ENCODE results near the gene STK11. TPM values are rescaled to one million over a fixed set of nuclear protein-coding genes. Genes with fewer than 3 reads are reported as not detected.

The STK11 gene
- total RNA-seq, 4 donors from 2014 or later, result 74.0 to 106 (median 78.4) TPM

DNA sequence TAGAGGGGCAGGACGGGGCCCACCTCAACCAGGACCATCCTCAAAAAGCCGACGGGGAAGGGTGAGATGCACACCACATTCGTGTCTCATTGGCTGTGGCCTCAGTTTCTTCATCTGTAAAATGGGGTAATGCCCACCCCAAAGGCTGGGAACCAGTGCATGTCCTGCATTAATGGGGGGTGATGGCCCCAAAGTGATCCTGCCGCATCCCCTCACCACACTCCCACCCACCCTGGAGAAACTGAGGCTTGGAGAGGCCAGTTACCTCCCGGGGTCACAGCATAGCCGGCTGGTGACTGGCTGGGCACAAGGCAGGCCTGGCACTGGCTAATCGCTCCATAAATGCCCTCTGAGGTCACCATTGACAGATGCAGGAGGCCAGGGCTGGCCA is 42.2 kb downstream of the STK11 start:
- TF ChIP-seq, protein P1, sequence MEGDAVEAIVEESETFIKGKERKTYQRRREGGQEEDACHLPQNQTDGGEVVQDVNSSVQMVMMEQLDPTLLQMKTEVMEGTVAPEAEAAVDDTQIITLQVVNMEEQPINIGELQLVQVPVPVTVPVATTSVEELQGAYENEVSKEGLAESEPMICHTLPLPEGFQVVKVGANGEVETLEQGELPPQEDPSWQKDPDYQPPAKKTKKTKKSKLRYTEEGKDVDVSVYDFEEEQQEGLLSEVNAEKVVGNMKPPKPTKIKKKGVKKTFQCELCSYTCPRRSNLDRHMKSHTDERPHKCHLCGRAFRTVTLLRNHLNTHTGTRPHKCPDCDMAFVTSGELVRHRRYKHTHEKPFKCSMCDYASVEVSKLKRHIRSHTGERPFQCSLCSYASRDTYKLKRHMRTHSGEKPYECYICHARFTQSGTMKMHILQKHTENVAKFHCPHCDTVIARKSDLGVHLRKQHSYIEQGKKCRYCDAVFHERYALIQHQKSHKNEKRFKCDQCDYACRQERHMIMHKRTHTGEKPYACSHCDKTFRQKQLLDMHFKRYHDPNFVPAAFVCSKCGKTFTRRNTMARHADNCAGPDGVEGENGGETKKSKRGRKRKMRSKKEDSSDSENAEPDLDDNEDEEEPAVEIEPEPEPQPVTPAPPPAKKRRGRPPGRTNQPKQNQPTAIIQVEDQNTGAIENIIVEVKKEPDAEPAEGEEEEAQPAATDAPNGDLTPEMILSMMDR (IDR thresholded peaks at IDR 0.05), result no peak
- TF ChIP-seq POLR2A (IDR thresholded peaks at IDR 0.05), result no peak
- DNase-seq (ENCODE audit: low spot score in 2 of 2), result no peak
- intact Hi-C loops (cut with DNase I; ENCODE audit: low total_unique reads), result no loop called here
- no peak overlapping the region for H3K4me3 ChIP-seq (ENCODE audit: low read depth, poor library complexity, severe bottlenecking)
- 76 to 88% methylated on average over 6 to 7 of the region's 8 CpGs for WGBS, 2 donors

DNA sequence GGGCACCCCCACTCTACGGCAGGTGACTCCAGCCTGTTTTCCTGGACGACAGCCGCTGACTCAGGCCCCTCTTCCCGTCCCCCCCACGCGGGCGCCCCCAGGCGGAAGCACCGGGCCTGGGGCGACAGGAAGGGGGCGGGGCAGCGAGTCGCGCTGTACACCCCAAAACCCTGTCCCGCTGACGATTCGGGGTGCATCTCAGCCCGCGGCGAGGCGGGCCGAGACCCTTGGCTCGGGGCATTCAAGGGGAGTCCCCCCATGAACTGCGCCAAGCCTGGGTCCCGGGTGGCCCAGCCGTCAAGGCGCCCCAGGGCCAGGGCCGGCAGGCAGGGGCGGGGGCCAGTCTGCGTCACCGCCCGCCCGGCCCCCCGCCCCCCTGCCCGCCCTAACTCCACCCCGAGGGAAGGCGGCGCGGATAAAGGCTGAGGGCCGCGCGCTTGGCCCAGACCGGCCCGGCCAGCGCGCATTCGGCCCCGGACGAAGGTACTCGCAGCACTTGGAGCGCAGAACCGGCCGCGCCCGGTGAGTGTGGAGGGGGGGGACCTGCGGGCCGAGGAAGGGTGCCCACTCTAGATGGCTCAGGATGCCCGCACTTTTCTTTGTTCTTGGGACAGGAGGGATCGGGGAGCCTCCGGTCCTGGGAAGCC is 42.7 kb downstream of the STK11 start, which contains the start of gene MIDN:
TSS of gene MIDN (plus strand) at position 445 of the 647 bp plus-strand sequence. CDS start 1,714 bp downstream, outside the sequence.
- DNase-seq (ENCODE audit: low spot score in 2 of 2), result peak; percentile 67 to 94
- WGBS, 2 donors, result 1 to 5% methylated on average over 18 to 23 of the region's 60 CpGs
- H3K4me3 ChIP-seq (ENCODE audit: low read depth, poor library complexity, severe bottlenecking), result peak within 1 kb of the TSS; percentile 39
- TF ChIP-seq, protein P1 (IDR thresholded peaks at IDR 0.05), result no peak
- TF ChIP-seq POLR2A (IDR thresholded peaks at IDR 0.05), result no peak
- intact Hi-C loops (cut with DNase I; ENCODE audit: low total_unique reads), result no loop called here

DNA sequence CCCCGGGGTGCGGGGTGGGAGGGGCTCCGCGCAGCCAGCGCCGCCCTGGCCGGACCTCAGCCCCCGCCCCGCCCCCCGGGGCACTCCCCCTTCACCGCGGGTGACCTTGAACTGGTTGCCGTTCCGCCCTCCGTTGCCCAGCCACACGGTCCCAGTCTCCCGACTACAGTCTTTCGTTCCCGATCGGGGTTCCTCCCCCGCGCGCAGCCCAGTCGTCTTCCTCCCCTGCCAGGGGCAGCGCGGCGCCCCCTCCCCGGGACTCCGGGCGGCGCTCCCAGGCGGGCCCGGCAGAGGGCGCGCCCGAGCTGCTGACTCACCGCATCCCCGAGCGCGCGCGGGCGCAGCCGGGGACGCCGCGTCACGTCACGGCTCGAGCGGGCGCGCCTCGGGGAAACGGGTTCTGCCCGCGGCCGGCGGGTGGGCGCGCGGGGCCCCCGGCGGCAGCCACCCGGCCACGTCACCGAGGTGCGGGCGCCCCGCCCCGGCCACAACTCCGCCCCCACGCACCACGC is 43.3 kb downstream of the STK11 start:
- TF ChIP-seq POLR2A (IDR thresholded peaks at IDR 0.05), result no peak
- intact Hi-C loops (cut with DNase I; ENCODE audit: low total_unique reads), result no loop called here
- H3K4me3 ChIP-seq (ENCODE audit: low read depth, poor library complexity, severe bottlenecking), result peak overlapping the region; percentile 39
- DNase-seq (ENCODE audit: low spot score in 2 of 2), result peak in 1 of 2 donors; percentile 96
- 1% methylated on average over 29 of the region's 74 CpGs; no CpG with 5 or more reads in 1 of the 2 donors for WGBS, 2 donors

DNA sequence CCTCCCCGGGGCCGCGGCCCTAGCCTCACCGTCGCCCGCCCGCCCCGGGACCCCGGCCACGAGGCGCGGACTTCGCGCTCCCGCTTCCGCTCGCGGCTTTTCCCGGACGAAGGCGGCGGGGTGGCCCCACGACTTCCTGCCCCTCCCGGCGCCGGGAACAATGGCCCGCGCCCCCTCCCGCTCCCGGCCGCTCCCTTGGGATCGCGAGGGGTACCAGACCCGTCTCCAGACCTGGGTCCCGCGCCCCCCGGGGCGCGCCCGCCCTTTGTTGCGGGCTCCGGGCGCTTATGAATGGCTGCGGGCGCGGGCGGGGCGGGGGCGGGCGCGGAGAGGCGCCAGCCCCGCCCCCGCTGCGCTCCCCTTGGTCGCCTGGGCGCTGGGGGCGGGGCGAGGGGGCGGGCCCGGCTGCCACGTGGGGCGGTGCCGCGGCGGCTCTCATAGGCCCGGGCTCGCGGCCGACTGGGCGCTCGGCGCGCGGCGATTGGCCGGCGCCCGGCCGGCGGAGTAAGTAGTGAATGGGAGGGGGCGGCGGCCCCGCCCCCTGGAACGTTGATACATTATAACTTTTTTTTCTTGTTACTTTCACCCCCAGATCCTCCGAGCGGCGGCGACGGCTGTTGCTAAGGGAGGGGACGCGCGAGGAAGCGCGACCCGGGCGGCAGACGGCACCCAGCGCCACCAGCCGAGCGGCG is 43.9 kb downstream of the STK11 start:
- intact Hi-C loops (cut with DNase I; ENCODE audit: low total_unique reads), result no loop called here
- peak; percentile 93 to 98 for DNase-seq (ENCODE audit: low spot score in 2 of 2)
- peak in 1 of 2 donors; percentile 89 for TF ChIP-seq POLR2A (IDR thresholded peaks at IDR 0.05)
- TF ChIP-seq, protein P1 (IDR thresholded peaks at IDR 0.05), result no peak
- WGBS, 2 donors, result 0 to 1% methylated on average over 34 to 49 of the region's 102 CpGs
- H3K4me3 ChIP-seq (ENCODE audit: low read depth, poor library complexity, severe bottlenecking), result peak overlapping the region; percentile 75

DNA sequence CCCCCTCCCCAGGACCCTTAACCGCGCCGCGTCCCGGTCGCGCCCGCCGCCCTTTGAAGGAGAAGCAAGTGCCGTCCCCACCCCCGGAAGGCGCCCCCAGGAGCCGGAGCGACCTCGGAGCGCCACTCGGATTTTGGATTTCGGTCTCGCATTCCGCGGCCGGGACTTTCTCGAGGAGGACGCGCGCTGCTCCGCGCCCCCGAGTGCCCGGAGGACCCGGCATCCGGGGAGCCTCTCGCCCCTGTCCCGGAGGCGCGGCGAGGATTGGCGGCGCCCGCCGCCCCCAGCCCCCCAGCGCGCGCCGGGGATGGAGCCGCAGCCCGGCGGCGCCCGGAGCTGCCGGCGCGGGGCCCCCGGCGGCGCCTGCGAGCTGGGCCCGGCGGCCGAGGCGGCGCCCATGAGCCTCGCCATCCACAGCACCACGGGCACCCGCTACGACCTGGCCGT is 44.4 kb downstream of the STK11 start:
- TF ChIP-seq, protein P1 (IDR thresholded peaks at IDR 0.05), result no peak
- 0 to 1% methylated on average over 5 to 46 of the region's 67 CpGs for WGBS, 2 donors
- no peak for DNase-seq (ENCODE audit: low spot score in 2 of 2)
- intact Hi-C loops (cut with DNase I; ENCODE audit: low total_unique reads), result no loop called here
- peak overlapping the region; percentile 75 for H3K4me3 ChIP-seq (ENCODE audit: low read depth, poor library complexity, severe bottlenecking)

Data from lower leg skin (tissue), 4 donors.